H1 (cell line): ENCODE measurements around the gene SMIM9. TPM values are rescaled to one million over a fixed set of nuclear protein-coding genes. Genes with fewer than 3 reads are reported as not detected.

ENCODE experiments used
- CBX5 ChIP-seq: fragments of 300-800, 300-1000 bp; sonication (generic); IDR thresholded peaks from 2 replicates; pipeline ENCODE4 v1.7.1; 2016; ENCODE audit warnings: antibody characterized with exemption, low read length, low read depth
- GABPA ChIP-seq: IDR thresholded peaks from 2 replicates; pipeline ENCODE4 v1.6.1; 2011; ENCODE audit warnings: mild to moderate bottlenecking, low read length, moderate library complexity, borderline replicate concordance; ENCODE audit not compliant: insufficient read depth
- JUN ChIP-seq: IDR thresholded peaks from 2 replicates; pipeline ENCODE4 v1.6.1; 2011; ENCODE audit warnings: low read depth, mild to moderate bottlenecking, improper control_type of control experiment, low read length
- MAFK ChIP-seq: IDR thresholded peaks from 2 replicates; pipeline ENCODE4 v1.6.1; 2012; ENCODE audit warnings: low read depth, mild to moderate bottlenecking, improper control_type of control experiment, low read length
- POU5F1 ChIP-seq: IDR thresholded peaks from 2 replicates; pipeline ENCODE4 v1.6.1; 2011; ENCODE audit warnings: low read depth, mild to moderate bottlenecking, low read length, moderate library complexity
- SIN3A ChIP-seq, 2 experiments: IDR thresholded peaks in 1 of 2; conservative IDR thresholded peaks in 1 of 2; 2 replicates each; pipeline ENCODE4 v1.6.1; 2011 to 2012; ENCODE audit warnings: low read length in 2 of 2, improper control_type of control experiment in 1 of 2, low read depth in 1 of 2, mild to moderate bottlenecking in 1 of 2
- polyA plus RNA-seq, 7 experiments: library from polyadenylated mRNA; depleted of rRNA in 3 of 7; stranded (reverse) in 5 of 7; unstranded in 2 of 7; fragments of >200 nt in 5 of 7; fragments of 200-250 nt in 2 of 7; gene quantifications; 1 replicate in 5 of 7; 2 replicates in 1 of 7; 4 replicates in 1 of 7; pipeline versions ENCODE4 v1.2.1 to v1.2.3, GENCODE V29; 2011 to 2013; ENCODE audit warnings: missing spikeins in 2 of 7, mixed read lengths in 2 of 7
- total RNA-seq: library from RNA; stranded (reverse); fragmentation: NEBNext Ultra II Directional; extraction: Animal tissue kit (Norgen Biotek cat#: 25700); gene quantifications from 2 replicates; pipeline ENCODE4 v1.2.1, GENCODE V29; 2021
- TF ChIP-seq, protein P1 (sequence below): IDR thresholded peaks from 2 replicates; pipeline ENCODE4 v1.6.1; 2012; ENCODE audit warnings: inconsistent platforms

Gene SMIM9
- total and polyA plus RNA-seq, 2 of the 8 experiments (the other 6 are each of a cell fraction or from before 2014, with no cell fraction given), result not detected

DNA sequence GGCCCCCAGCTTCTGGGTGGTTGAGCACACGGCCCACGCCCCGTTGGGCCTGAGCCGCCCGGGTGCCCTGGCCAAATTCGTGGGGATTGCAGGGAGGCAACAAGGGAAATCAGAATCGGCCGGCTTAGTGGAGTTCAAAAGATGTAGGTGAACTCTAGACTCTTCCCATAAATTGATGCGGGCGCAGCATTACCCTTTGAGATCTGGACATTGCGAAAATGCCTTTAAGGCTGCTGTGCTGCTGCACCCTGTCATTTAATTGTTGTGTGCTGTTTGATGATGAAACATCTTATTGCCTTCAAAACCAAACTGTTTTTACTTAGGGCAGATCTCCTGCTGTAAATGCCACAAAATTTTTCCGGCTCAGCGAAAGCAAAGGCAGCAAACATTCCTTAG lies 28.8 kb downstream of the SMIM9 start (continued):
- TF ChIP-seq GABPA (no peak), SIN3A (conservative IDR thresholded peaks at IDR 0.05 in 1 of 2, IDR thresholded peaks at IDR 0.05 in 1 of 2; ENCODE audit: low read depth in 1 of 2, low read length in 2 of 2) (no peak), CBX5 (no peak), MAFK (no peak), JUN (no peak), POU5F1 (no peak)
- TF ChIP-seq, protein P1, sequence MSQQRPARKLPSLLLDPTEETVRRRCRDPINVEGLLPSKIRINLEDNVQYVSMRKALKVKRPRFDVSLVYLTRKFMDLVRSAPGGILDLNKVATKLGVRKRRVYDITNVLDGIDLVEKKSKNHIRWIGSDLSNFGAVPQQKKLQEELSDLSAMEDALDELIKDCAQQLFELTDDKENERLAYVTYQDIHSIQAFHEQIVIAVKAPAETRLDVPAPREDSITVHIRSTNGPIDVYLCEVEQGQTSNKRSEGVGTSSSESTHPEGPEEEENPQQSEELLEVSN, result no peak
